ENCODE results near the gene IFIT5.
"Not testable (repeated sequence)": the region's sequence is repeated elsewhere in the genome, so short reads cannot be mapped to it uniquely, and the experiment has no call there.

The IFIT5 gene

GRCh38 chr10:89393898-89394297 is 20.5 kb upstream of the IFIT5 start:
- DNase-seq (ENCODE audit: low read depth): no peak

GRCh38 chr10:89395141-89395540 is 19.2 kb upstream of the IFIT5 start:
- DNase-seq (ENCODE audit: low read depth): no peak

GRCh38 chr10:89398003-89398749 is 16.2 kb upstream of the IFIT5 start:
- no peak for DNase-seq (ENCODE audit: low read depth)

GRCh38 chr10:89399956-89400355 is 14.4 kb upstream of the IFIT5 start:
- no peak for DNase-seq (ENCODE audit: low read depth)

- DNase-seq (ENCODE audit: low read depth): no peak
Measured at GRCh38 chr10:89403043-89403442, 11.3 kb upstream of the IFIT5 start.

GRCh38 chr10:89404104-89405047 is 10.0 kb upstream of the IFIT5 start:
- no peak for DNase-seq (ENCODE audit: low read depth)

- not testable (repeated sequence) for DNase-seq (ENCODE audit: low read depth)
Measured at GRCh38 chr10:89406178-89406577, 8.2 kb upstream of the IFIT5 start.

GRCh38 chr10:89407792-89408191 is 6.6 kb upstream of the IFIT5 start:
- DNase-seq (ENCODE audit: low read depth): not testable (repeated sequence)

GRCh38 chr10:89409282-89409681 is 5.1 kb upstream of the IFIT5 start:
- DNase-seq (ENCODE audit: low read depth): not testable (repeated sequence)

GRCh38 chr10:89410551-89410950 is 3.8 kb upstream of the IFIT5 start:
- not testable (repeated sequence) for DNase-seq (ENCODE audit: low read depth)

GRCh38 chr10:89411135-89411534 is 3.2 kb upstream of the IFIT5 start:
- DNase-seq (ENCODE audit: low read depth): not testable (repeated sequence)

- not testable (repeated sequence) for DNase-seq (ENCODE audit: low read depth)
Measured at GRCh38 chr10:89412276-89412675, 2.1 kb upstream of the IFIT5 start.

- DNase-seq (ENCODE audit: low read depth): no peak
Measured at GRCh38 chr10:89413398-89413912, 913 bp upstream of the IFIT5 start.

- no peak for DNase-seq (ENCODE audit: low read depth)
Measured at GRCh38 chr10:89414879-89415821, 782 bp downstream of the IFIT5 start.

- DNase-seq (ENCODE audit: low read depth): no peak
Measured at GRCh38 chr10:89416465-89416864, 2.1 kb downstream of the IFIT5 start.

GRCh38 chr10:89419548-89419947 is 5.2 kb downstream of the IFIT5 start:
- DNase-seq (ENCODE audit: low read depth): no peak

- DNase-seq (ENCODE audit: low read depth): no peak
Measured at GRCh38 chr10:89421018-89421476, 6.7 kb downstream of the IFIT5 start.

GRCh38 chr10:89425000-89425399 is 10.6 kb downstream of the IFIT5 start:
- no peak for DNase-seq (ENCODE audit: low read depth)

GRCh38 chr10:89426230-89426868 is 12.0 kb downstream of the IFIT5 start:
- DNase-seq (ENCODE audit: low read depth): no peak

- no peak for DNase-seq (ENCODE audit: low read depth)
Measured at GRCh38 chr10:89427629-89428028, 13.3 kb downstream of the IFIT5 start.

GRCh38 chr10:89428877-89429276 is 14.5 kb downstream of the IFIT5 start:
- DNase-seq (ENCODE audit: low read depth): no peak
